GM23248 (cell line): ENCODE measurements around the gene RIC3.

Experiments
- EZH2 ChIP-seq: fragments of 200-600 bp; sonication (generic); IDR thresholded peaks from 2 replicates; pipeline ENCODE4 v1.6.1; 2018; ENCODE audit warnings: antibody characterized with exemption, mild to moderate bottlenecking; ENCODE audit not compliant: insufficient read depth, poor library complexity, severe bottlenecking
- EZH2phosphoT487 ChIP-seq: fragments of 200-600 bp; sonication (generic); IDR thresholded peaks from 2 replicates; pipeline ENCODE4 v1.6.1; 2018; ENCODE audit warnings: antibody characterized with exemption, moderate library complexity, mild to moderate bottlenecking, low read depth; ENCODE audit not compliant: insufficient read depth

DNA sequence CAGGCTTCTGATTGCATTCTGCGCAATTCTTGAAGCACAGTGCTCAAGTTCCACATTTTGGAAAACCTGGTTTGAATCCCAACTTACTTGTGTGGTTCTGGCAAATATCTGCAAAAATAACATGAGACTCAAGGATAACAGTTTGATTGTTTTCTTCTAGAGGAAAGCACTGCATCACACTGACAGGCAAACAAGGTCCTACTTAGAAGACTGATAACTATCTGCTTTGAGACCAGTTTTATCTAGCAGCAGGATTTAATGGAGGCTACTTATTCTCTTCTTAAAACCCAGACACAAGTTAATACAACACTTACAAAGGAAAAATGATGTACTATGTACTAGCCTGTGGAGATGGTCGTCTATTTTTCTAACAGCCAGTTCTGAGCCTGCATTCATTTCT is 41.4 kb downstream of the RIC3 start:
- TF ChIP-seq EZH2 (no peak), EZH2phosphoT487 (no peak)
